Uterus (tissue), 2 donors: ENCODE data around the gene ERVFRD-1.

Experiments used
- CTCF ChIP-seq, 4 experiments: fragments of 200-600 bp in 2 of 4; fragments of 450-650 bp in 2 of 4; sonication (generic) in 2 of 4; IDR thresholded peaks; one replicate each; pipeline ENCODE4 v1.5.1; 2016 to 2019; ENCODE audit warnings: antibody characterized with exemption in 4 of 4, mild to moderate bottlenecking in 2 of 4, moderate library complexity in 1 of 4
- POLR2A ChIP-seq, 2 donors: fragments of 450-650 bp; IDR thresholded peaks; one replicate each; pipeline ENCODE4 v1.6.1; 2016; ENCODE audit warnings: antibody characterized with exemption in 2 of 2, mild to moderate bottlenecking in 1 of 2, moderate library complexity in 1 of 2

DNA sequence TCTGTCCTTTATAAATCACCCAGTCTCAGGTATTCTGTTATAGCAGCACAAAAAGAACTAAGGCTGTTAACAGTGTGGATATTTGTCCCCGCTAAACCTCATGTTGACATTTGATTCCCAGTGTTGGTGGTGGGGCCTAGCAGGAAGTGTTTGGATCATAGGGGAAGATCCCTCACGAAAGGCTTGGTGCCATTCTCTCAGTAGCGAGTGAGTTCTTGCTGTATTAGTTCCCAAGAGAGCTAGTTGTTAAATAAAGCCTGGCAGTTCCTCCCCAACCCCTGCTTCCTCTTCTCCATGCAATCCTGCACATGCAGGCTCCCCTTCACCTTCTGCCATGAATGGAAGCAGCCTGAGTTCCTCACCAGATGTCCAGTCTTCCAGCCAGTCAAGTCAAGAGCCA, 29.8 kb upstream of the ERVFRD-1 start:
- TF ChIP-seq CTCF (IDR thresholded peaks at IDR 0.05) (no peak), POLR2A (IDR thresholded peaks at IDR 0.05) (no peak)
